ENCODE results near the gene CDK17.
"Not testable (repeated sequence)": the region's sequence is repeated elsewhere in the genome, so short reads cannot be mapped to it uniquely, and the experiment has no call there.

The CDK17 gene

GRCh38 chr12:96350982-96351381 is 49.3 kb downstream of the CDK17 start:
- DNase-seq = peak in 1 of 5 donors; percentile 53

GRCh38 chr12:96347130-96347699 is 53.0 kb downstream of the CDK17 start:
- DNase-seq = no peak

- DNase-seq = not testable (repeated sequence)
Observed at GRCh38 chr12:96346716-96347115, 53.5 kb downstream of the CDK17 start.

- DNase-seq = no peak
Observed at GRCh38 chr12:96344124-96344695, 56.0 kb downstream of the CDK17 start.

- DNase-seq = peak in 1 of 5 donors; percentile 69
Observed at GRCh38 chr12:96343347-96343954, 56.8 kb downstream of the CDK17 start.

GRCh38 chr12:96339666-96340065 is 60.6 kb downstream of the CDK17 start:
- not testable (repeated sequence) for DNase-seq

GRCh38 chr12:96338852-96339471 is 61.3 kb downstream of the CDK17 start:
- no peak for DNase-seq

GRCh38 chr12:96337953-96338352 is 62.3 kb downstream of the CDK17 start:
- DNase-seq = no peak

GRCh38 chr12:96336489-96336888 is 63.8 kb downstream of the CDK17 start:
- DNase-seq = no peak

GRCh38 chr12:96335270-96335669 is 65.0 kb downstream of the CDK17 start:
- DNase-seq = peak in 1 of 5 donors; percentile 44

GRCh38 chr12:96334502-96334901 is 65.7 kb downstream of the CDK17 start:
- no peak for DNase-seq

- no peak for DNase-seq
Observed at GRCh38 chr12:96329545-96329944, 70.7 kb downstream of the CDK17 start.

- DNase-seq = no peak
Observed at GRCh38 chr12:96329018-96329417, 71.2 kb downstream of the CDK17 start.

- DNase-seq = no peak
Observed at GRCh38 chr12:96327889-96328288, 72.3 kb downstream of the CDK17 start.

GRCh38 chr12:96327346-96327745 is 72.9 kb downstream of the CDK17 start:
- no peak for DNase-seq

GRCh38 chr12:96326628-96327227 is 73.5 kb downstream of the CDK17 start:
- DNase-seq = no peak

GRCh38 chr12:96323906-96324305 is 76.3 kb downstream of the CDK17 start:
- DNase-seq = no peak

- DNase-seq = no peak
Observed at GRCh38 chr12:96322720-96323119, 77.5 kb downstream of the CDK17 start.

GRCh38 chr12:96321941-96322340 is 78.3 kb downstream of the CDK17 start:
- peak in 1 of 5 donors; percentile 43 for DNase-seq

- DNase-seq = not testable (repeated sequence)
Observed at GRCh38 chr12:96317801-96318200, 82.4 kb downstream of the CDK17 start.

GRCh38 chr12:96315741-96316481 is 84.3 kb downstream of the CDK17 start:
- peak in 1 of 5 donors; percentile 7 for DNase-seq

- DNase-seq = no peak
Observed at GRCh38 chr12:96314723-96315122, 85.5 kb downstream of the CDK17 start.

GRCh38 chr12:96313606-96314005 is 86.6 kb downstream of the CDK17 start:
- no peak for DNase-seq
